ENCODE data around the gene POP7. TPM values are rescaled to one million over a fixed set of nuclear protein-coding genes. Genes with fewer than 3 reads are reported as not detected.

The POP7 gene
- total RNA-seq, 4 donors from 2014 or later, result 10.7 to 58.7 (median 34.1) TPM

GRCh38 chr7:100692578-100692961, 13.4 kb upstream of the POP7 start:
- intact Hi-C loops (cut with DNase I; ENCODE audit: low total_unique reads) (loop anchor here (5.0 kb wide), 1 partner anchor 125 kb away; no protein-coding TSS in a partner anchor), in situ Hi-C loops (cut with MboI; ENCODE audit: low pct_ligation_motif_present in 1 of 4, low pct_unique_long_range_greater_than_20kb in 1 of 4, low sequenced_read_pairs in 3 of 4) (loop anchor here in 3 of 4 donors (10.0 to 25.0 kb wide), 3 partner anchors 105 to 230 kb away; partner anchors contain the start of genes SPACDR (in 3 of the 3), FBXO24 (in 1 of the 3) and LRCH4 (in 1 of the 3))
- Histone ChIP-seq H3K36me3 (peaks cover 0 to 6% (median 3%) of the 10 kb centered on the region in 4 donors), H3K4me1 (peaks cover 21 to 47% (median 33%) of the 10 kb centered on the region in 4 donors), H3K27me3 (peaks cover 16% of the 10 kb centered on the region), H3K9me3 (no peaks in the 10 kb centered on the region), H3K4me3 (peak overlapping the region in 3 of 4 donors; percentile 77 to 100 (median 100)), H3K27ac (peak overlapping the region; percentile 83 to 91 (median 89))
- WGBS, 2 donors (ENCODE audit: low coverage in 1 of 2), result 59% methylated on average over 5 to 6 of the region's 6 CpGs
- TF ChIP-seq POLR2AphosphoS5 (IDR thresholded peaks at IDR 0.05) (no peak), POLR2A (IDR thresholded peaks at IDR 0.05) (no peak), EP300 (IDR thresholded peaks at IDR 0.05; ENCODE audit: low read depth) (no peak)
- TF ChIP-seq, protein P1, sequence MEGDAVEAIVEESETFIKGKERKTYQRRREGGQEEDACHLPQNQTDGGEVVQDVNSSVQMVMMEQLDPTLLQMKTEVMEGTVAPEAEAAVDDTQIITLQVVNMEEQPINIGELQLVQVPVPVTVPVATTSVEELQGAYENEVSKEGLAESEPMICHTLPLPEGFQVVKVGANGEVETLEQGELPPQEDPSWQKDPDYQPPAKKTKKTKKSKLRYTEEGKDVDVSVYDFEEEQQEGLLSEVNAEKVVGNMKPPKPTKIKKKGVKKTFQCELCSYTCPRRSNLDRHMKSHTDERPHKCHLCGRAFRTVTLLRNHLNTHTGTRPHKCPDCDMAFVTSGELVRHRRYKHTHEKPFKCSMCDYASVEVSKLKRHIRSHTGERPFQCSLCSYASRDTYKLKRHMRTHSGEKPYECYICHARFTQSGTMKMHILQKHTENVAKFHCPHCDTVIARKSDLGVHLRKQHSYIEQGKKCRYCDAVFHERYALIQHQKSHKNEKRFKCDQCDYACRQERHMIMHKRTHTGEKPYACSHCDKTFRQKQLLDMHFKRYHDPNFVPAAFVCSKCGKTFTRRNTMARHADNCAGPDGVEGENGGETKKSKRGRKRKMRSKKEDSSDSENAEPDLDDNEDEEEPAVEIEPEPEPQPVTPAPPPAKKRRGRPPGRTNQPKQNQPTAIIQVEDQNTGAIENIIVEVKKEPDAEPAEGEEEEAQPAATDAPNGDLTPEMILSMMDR (IDR thresholded peaks at IDR 0.05), result no peak
- DNase-seq, result no peak

- Histone ChIP-seq H3K4me3 (peak overlapping the region; percentile 77 to 100 (median 98)), H3K9me3 (no peaks in the 10 kb centered on the region), H3K27me3 (peaks cover 16% of the 10 kb centered on the region), H3K27ac (peak overlapping the region; percentile 83 to 91 (median 89)), H3K36me3 (no peaks in the 10 kb centered on the region), H3K4me1 (peaks cover 21 to 47% (median 33%) of the 10 kb centered on the region in 4 donors)
- DNase-seq, result no peak
- in situ Hi-C loops (cut with MboI; ENCODE audit: low pct_ligation_motif_present in 1 of 4, low pct_unique_long_range_greater_than_20kb in 1 of 4, low sequenced_read_pairs in 3 of 4) (loop anchor here in 3 of 4 donors (10.0 to 25.0 kb wide), 3 partner anchors 106 to 231 kb away; partner anchors contain the start of genes SPACDR (in 3 of the 3), FBXO24 (in 1 of the 3) and LRCH4 (in 1 of the 3)), intact Hi-C loops (cut with DNase I; ENCODE audit: low total_unique reads) (loop anchor here (5.0 kb wide), 1 partner anchor 126 kb away; no protein-coding TSS in a partner anchor)
- TF ChIP-seq POLR2AphosphoS5 (IDR thresholded peaks at IDR 0.05) (no peak), EP300 (IDR thresholded peaks at IDR 0.05; ENCODE audit: low read depth) (no peak), POLR2A (IDR thresholded peaks at IDR 0.05) (no peak)
- TF ChIP-seq, protein P1 (IDR thresholded peaks at IDR 0.05), result no peak
- WGBS, 2 donors (ENCODE audit: low coverage in 1 of 2), result 0% methylated on average over 2 to 46 of the region's 81 CpGs
Measured at GRCh38 chr7:100693312-100694097, 12.4 kb upstream of the POP7 start.

- intact Hi-C loops (cut with DNase I; ENCODE audit: low total_unique reads) (loop anchor here (5.0 kb wide), 1 partner anchor 127 kb away; no protein-coding TSS in a partner anchor), in situ Hi-C loops (cut with MboI; ENCODE audit: low pct_ligation_motif_present in 1 of 4, low pct_unique_long_range_greater_than_20kb in 1 of 4, low sequenced_read_pairs in 3 of 4) (loop anchor here in 3 of 4 donors (10.0 to 25.0 kb wide), 3 partner anchors 107 to 232 kb away; partner anchors contain the start of genes SPACDR (in 3 of the 3), FBXO24 (in 1 of the 3) and LRCH4 (in 1 of the 3))
- peaks cover 22% of the 10 kb centered on the region for H3K27me3 ChIP-seq
- peak in 1 of 3 donors; percentile 19 for TF ChIP-seq POLR2AphosphoS5 (IDR thresholded peaks at IDR 0.05)
- no peak for TF ChIP-seq POLR2A (IDR thresholded peaks at IDR 0.05)
- H3K4me3 ChIP-seq, result peak within 1 kb of the TSS; percentile 77 to 100 (median 98)
- no peaks in the 10 kb centered on the region for H3K36me3 ChIP-seq
- H3K4me1 ChIP-seq, result peaks cover 21 to 47% (median 33%) of the 10 kb centered on the region in 4 donors
- H3K27ac ChIP-seq, result peak within 1 kb of the TSS; percentile 83 to 91 (median 89)
- 0% methylated on average over 2 to 33 of the region's 102 CpGs for WGBS, 2 donors (ENCODE audit: low coverage in 1 of 2)
- H3K9me3 ChIP-seq, result no peaks in the 10 kb centered on the region
- peak; percentile 77 for DNase-seq
Measured at GRCh38 chr7:100694098-100694745, 11.7 kb upstream of the POP7 start, which contains the start of gene GIGYF1. TSS of gene GIGYF1 (minus strand) at chr7:100694250. CDS start at chr7:100688238, 6,012 bp downstream.

- Histone ChIP-seq H3K27me3 (peaks cover 23% of the 10 kb centered on the region), H3K4me3 (no peak overlapping the region), H3K27ac (no peak overlapping the region), H3K4me1 (peaks cover 17 to 30% (median 26%) of the 10 kb centered on the region in 4 donors), H3K9me3 (no peaks in the 10 kb centered on the region), H3K36me3 (no peaks in the 10 kb centered on the region)
- in situ Hi-C loops (cut with MboI; ENCODE audit: low pct_ligation_motif_present in 1 of 4, low pct_unique_long_range_greater_than_20kb in 1 of 4, low sequenced_read_pairs in 3 of 4), result loop anchor here in 3 of 4 donors (10.0 to 25.0 kb wide), 3 partner anchors 109 to 234 kb away; partner anchors contain the start of genes SPACDR (in 3 of the 3), FBXO24 (in 1 of the 3) and LRCH4 (in 1 of the 3)
- TF ChIP-seq, protein P1 (IDR thresholded peaks at IDR 0.05), result no peak
- no peak for TF ChIP-seq POLR2A (IDR thresholded peaks at IDR 0.05)
- no peak for TF ChIP-seq EP300 (IDR thresholded peaks at IDR 0.05; ENCODE audit: low read depth)
- no peak for TF ChIP-seq POLR2AphosphoS5 (IDR thresholded peaks at IDR 0.05)
- intact Hi-C loops (cut with DNase I; ENCODE audit: low total_unique reads), result no loop called here
- DNase-seq, result no peak
- 52 to 70% methylated on average over 6 of the region's 6 CpGs for WGBS, 2 donors (ENCODE audit: low coverage in 1 of 2)
Measured at GRCh38 chr7:100696123-100696521, 9.8 kb upstream of the POP7 start.
